Activated T-cell treated with anti-CD3 and anti-CD28 coated beads, Interleukin-2, amount 50 U/mL, for 48 hours (primary cell): Measurements from ENCODE around the gene OCA2.
"Not testable (repeated sequence)": the region's sequence is repeated elsewhere in the genome, so short reads cannot be mapped to it uniquely, and the experiment has no call there.

ENCODE experiments used
- DNase-seq, 2 experiments: peaks; one replicate each; pipeline ENCODE4 v3.0.0-alpha.2; 2020

The OCA2 gene

GRCh38 chr15:28021281-28022039 is 77.7 kb downstream of the OCA2 start:
- no peak for DNase-seq

DNA sequence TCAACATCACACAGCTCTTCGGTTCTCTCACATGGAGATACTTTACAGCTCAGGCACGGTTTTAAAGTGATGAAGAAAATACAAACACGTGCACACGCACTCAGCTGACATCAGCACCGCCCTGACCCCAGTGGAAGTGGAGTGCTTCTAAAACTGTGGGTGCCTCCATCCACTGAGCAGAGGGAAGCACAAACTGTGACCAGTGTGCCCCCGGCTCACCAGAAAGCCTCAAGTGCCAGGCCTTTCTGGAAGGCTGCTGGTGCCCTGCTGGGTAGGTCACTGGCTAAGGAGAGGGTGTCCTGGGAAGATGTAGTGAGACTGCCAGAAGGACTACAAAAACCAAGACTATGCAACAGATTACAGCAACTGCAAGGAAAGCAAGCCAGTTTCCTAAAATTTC is 78.5 kb downstream of the OCA2 start:
- DNase-seq: no peak

GRCh38 chr15:28019594-28020309 is 79.4 kb downstream of the OCA2 start:
- DNase-seq: no peak

DNA sequence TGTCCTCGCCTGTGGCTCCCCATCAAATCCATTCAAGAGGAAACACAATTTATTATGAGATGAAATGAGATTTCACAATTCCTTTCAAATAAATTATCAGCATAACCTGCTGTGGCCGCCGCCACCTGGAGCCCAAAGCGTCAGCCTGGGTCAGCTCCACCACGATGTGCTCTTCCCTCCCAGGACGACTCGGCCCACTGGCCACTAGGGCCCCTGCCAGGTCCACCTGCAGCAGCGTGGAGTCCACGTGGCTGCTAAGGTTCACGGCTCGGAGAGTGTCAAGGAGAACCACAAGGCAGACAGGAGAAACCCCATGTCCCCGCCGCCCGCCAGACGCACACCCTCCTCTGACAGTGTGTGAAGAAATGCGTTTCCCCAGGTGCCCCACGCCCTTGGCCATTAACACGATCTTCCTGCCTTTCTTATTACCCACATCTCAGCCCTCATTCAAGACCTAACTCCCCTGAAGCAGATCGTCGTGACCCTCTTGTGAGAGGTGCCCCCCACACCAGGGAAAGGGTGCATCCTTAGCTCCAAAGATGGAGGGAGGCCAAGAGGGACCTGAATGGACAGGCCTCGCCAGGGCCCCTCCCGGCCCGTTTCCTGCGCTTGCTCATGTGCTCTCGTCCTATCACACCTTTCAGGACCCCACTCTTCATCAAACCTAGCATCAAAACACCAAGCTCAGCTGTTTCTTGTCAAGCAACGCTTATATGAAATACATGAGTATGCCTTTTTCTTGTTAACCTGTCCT is 80.6 kb downstream of the OCA2 start:
- DNase-seq: no peak

DNA sequence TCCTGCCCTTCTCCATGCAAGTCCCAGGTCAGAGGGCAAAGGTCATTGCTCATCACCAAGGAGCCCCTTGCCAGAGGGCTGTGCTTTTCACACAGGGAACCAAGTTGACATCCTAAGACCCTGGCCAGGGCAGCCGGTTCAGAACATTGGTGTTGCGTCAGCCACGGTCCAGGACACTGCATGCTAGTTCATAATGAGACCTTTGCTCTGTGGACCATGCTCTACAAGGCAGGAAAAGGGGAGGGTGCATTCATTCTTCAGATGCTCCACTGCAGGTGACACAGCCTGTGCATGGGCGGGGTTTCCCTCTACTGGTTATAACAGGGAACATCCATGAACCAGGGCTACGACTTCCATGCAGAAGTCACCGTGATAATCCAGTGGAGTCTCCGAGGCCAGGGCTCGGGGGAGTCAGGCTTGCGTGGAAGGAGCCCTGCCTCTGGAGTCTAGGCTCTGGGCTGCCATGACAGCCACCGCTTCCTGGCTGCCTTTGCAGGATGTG is 81.6 kb downstream of the OCA2 start:
- no peak for DNase-seq

DNA sequence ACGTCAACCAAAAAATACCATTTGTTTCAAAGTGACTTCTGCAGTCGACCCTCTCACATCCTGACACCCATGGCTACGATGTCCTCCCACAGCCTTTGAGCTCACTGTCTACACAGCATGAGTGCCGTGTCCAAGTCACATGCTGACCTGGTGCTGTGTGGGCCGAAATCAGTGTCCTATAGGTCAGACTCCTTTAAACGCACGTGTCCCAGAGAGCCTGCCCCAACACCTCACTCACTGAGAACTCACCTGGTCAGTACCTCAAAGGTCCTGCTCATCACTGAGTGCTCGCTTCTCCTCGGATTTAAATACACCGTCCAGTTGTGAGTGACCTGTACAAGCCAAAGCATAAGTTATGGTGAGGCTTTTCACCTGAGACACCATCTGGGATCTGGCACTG is 83.3 kb downstream of the OCA2 start:
- no peak for DNase-seq

GRCh38 chr15:28014623-28015200 is 84.4 kb downstream of the OCA2 start:
- DNase-seq: no peak

DNA sequence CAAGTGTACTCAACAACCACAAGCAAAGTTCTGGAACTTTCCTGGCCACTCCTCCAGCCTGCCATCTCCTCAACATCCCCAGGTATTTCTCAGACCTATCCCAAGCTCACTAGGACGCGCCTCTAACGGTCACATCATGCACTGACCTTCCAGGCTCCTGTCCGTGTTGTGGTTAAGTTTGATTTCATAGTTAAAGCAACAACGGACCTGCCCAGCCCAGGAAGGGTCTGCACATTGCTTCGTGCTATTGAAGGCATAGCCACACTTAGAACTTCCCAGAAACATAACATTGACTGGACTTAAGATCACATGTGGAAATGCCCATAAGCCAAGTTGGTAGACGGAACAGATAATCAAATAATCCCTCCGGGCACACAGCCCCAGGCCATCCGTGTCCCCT is 85.1 kb downstream of the OCA2 start:
- no peak for DNase-seq

DNA sequence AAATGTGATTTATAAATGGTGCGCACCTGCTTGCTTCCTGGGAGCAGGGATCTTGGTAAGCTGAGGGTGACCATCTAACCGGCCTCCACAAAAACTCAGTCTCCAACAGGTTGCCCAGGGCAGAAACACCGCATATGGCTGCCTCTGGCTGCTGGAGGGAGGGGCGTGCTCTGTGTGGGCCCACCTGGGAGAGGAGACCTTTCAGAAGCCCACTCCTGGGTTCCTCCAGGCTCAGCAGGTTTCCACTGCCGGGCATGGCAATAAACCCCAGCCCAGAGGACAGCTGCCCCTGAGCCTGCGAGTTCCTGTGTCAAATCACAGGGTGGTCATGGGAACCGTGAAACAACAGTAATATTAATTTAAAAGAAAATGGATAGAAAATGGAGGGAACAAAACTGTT is 85.6 kb downstream of the OCA2 start:
- no peak for DNase-seq

- DNase-seq: no peak
Measured at GRCh38 chr15:28012231-28012630, 86.9 kb downstream of the OCA2 start.

- DNase-seq: not testable (repeated sequence)
Measured at GRCh38 chr15:28008175-28008574, 90.9 kb downstream of the OCA2 start.

GRCh38 chr15:28006116-28006905 is 92.8 kb downstream of the OCA2 start:
- DNase-seq: no peak

DNA sequence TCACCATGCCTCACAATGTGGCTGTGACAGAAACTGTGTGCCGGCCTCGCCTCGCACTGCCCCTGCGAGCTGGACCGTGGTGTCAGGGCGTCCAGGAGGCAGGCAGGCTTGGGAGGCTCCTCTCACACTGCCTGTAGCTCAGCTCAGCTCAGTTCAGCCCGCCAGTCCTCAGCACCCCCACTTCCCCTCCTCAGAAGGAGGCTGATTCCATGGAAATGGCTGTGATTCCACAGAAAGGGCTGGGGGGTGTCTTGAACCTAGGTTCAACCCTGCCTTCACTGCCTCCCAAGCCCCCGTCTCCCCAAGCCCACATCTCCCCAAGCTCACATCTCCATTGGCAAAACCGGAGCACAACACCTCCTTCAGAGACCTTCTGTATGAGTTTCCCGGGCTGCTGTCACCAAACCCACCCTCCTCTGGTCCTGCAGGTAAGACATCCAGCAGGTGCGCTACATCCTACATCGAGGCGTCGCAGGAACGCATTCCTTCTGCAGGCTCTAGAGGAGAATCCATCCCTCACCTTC is 94.0 kb downstream of the OCA2 start:
- no peak for DNase-seq

DNA sequence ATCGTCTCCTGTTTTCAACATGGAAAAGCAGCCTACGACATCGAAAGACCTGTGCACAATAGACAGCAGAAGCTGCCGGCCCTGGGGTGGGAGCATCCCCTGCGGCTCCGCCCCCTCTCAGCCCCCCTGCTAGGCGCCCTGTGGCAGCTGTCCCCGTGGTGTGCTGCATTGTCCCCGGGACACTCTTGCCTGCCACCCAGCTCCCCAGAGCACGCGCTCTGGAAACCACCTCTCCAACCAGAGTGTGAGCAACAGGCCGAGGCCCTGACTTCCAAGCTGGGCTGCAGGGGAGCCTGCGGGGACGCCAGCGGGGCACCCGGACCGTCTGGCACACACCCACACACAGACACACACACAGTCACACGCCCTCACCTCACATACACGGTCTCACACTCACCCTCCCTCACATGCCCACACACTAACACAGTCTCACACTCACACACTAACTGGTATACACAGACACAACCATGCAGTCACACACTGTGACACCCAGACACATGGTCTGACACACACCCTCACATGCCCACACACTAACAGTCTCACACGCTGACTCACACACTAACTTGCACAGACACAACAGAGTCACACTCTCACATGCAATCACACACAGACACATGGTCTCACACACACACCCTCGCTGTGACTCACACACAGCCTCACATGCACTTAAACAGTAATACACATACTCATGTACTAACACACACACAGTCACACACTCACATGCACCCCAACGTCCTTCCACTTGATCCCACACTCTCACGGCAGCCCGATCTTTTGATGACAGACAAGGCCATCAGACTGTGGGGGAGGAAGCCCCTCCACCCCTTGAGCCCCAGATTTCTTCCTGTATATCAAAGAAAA is 94.7 kb downstream of the OCA2 start:
- no peak for DNase-seq

- DNase-seq: no peak
Measured at GRCh38 chr15:28003302-28004037, 95.6 kb downstream of the OCA2 start.

DNA sequence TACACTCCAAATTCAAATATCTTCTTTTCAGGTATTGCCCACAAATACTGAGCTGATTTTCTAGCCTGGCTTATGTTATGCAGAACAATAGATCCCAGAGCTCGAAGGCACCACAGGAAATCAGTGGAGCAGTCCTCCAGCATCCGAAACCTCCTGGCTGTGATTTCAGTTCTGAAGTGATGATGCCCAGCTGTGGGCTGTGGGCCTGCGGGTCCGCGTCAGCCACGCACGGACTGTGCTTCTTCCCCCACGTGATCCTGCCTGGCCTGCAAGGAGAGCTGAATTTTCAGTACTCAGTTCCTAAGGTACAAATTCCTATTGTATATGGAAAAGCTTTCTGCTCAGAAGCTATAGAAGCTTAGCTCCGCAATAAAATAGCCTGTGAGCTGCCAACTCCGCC is 96.2 kb downstream of the OCA2 start:
- DNase-seq: no peak

DNA sequence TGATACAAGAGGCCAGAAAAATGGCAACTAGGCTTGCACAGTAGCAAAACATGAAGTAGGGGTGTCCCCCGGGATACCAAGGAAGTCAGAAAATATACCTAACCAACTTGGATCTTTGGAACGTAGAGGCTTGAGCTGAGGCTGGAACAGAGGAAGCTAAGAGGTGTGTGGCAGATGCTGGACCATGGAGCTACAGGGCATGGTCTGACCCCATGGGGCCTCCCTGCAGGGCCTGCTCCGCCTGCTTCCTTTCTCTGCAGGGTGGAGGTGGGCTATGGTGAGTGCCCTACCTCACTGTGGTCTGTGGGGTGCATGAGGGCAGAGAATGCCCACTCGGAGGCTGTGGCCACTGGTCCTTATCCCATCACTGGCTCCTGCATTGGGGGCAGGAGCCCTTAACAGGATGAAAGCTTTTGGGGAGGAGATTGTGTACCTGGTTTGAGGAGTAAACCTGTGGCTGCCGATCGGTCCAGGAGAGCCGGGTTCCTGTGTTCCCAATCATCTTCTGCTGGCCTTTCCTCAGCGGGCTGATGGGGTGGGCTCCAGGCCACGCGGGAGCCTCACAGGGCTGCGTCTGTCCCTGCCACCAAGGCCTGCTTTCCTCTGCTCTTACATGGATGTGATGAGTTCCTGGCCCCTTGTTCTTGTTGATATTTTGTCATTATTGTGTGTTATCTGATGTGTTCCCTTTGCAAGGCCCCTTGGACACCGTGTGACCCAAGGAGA is 96.8 kb downstream of the OCA2 start:
- no peak for DNase-seq

DNA sequence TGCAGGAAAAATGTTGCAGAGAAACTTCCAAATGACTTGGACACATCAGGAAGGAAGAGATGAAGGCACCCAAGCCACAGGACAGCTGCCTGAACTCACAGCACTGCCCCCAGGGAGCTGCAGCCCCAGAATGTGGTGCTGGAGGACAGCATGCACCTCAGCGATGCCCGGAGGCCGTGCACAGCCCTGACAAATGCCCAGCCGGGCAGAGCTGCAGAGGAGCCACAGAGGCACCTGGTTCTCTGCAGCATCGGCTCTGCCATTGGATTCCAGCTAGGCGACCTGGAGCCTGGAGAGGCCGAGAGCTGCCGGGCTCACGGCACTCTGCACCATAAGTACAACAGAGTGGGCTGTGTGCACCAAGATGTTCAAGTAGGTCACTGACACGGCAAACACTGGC is 97.5 kb downstream of the OCA2 start:
- DNase-seq: no peak

DNA sequence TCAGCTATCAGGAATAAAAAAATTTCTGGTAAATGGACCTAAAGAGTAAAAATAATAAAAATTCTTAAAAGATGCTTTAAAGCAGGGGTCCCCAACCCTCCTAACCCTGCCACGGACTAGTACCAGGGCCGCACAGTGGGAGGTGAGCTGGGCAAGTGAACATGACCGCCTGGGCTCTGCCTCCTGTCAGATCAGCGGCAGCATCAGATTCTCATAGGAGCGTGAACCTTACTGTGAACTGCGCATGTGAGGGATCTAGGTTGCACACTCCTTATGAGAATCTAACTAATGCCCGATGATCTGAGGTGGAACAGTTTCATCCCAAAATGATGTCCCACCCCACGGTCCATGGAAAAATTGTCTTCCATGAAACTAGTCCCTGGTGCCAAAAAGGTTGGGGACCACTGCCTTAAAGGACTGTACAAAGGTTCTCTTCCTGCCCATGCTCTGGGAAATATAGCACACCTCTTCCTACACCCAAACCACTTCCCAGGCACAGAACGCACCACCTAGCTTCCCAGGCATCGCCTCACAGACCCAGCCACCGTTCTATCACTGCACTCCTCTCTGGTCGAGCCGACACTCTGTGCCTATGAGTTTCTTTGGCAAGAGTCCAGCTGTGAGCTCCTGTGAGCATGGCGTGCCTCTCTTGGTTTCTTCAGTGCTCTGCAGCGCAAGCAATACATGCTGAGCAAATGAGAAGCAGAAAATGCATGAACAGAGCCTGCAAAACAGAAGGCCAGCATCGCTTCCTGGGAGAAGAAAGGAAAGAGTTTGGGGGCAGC is 104.9 kb downstream of the OCA2 start:
- DNase-seq: no peak
